H9 (cell line): ENCODE results near the gene COL18A1. TPM values are rescaled to one million over a fixed set of nuclear protein-coding genes. Genes with fewer than 3 reads are reported as not detected.

Source experiments
- DNase-seq: peaks from one replicate; pipeline ENCODE4 v3.0.0-alpha.2; 2017
- H2AFZ ChIP-seq: one replicate; pipeline ENCODE4 v1.6.1; 2013; ENCODE audit warnings: mild to moderate bottlenecking, low read length, control low read depth, moderate library complexity
- H2AK5ac ChIP-seq: 2 replicates; pipeline ENCODE4 v1.6.1; 2013; ENCODE audit warnings: low read length, control low read depth, mixed read lengths; ENCODE audit not compliant: insufficient read length
- H2BK120ac ChIP-seq: one replicate; pipeline ENCODE4 v1.6.1; 2013; ENCODE audit warnings: low read depth, mild to moderate bottlenecking, low read length, control low read depth, inconsistent platforms; ENCODE audit not compliant: poor library complexity, severe bottlenecking
- H2BK12ac ChIP-seq: 2 replicates; pipeline ENCODE4 v1.6.1; 2013; ENCODE audit warnings: low read length, control low read depth, mixed read lengths, low read depth; ENCODE audit not compliant: insufficient read length
- H2BK15ac ChIP-seq: 2 replicates; pipeline ENCODE4 v1.6.1; 2013; ENCODE audit warnings: low read depth, low read length, control low read depth
- H2BK20ac ChIP-seq: one replicate; pipeline ENCODE4 v1.6.1; 2013; ENCODE audit warnings: low read depth, mild to moderate bottlenecking, low read length, control low read depth, inconsistent platforms; ENCODE audit not compliant: poor library complexity, severe bottlenecking
- H2BK5ac ChIP-seq: 2 replicates; pipeline ENCODE4 v1.6.1; 2013; ENCODE audit warnings: low read length, control low read depth, mixed read lengths; ENCODE audit not compliant: insufficient read length
- H3K14ac ChIP-seq: 2 replicates; pipeline ENCODE4 v1.6.1; 2013; ENCODE audit warnings: low read length, control low read depth; ENCODE audit not compliant: insufficient read depth
- H3K18ac ChIP-seq: 2 replicates; pipeline ENCODE4 v1.6.1; 2013; ENCODE audit warnings: low read depth, mild to moderate bottlenecking, mixed read lengths, low read length, control low read depth; ENCODE audit not compliant: insufficient read length
- H3K23ac ChIP-seq: 2 replicates; pipeline ENCODE4 v1.6.1; 2013; ENCODE audit warnings: low read length, control low read depth, mixed read lengths, low read depth; ENCODE audit not compliant: insufficient read length
- H3K23me2 ChIP-seq: 2 replicates; pipeline ENCODE4 v1.6.1; 2013; ENCODE audit warnings: low read depth, mild to moderate bottlenecking, mixed read lengths, low read length, control low read depth; ENCODE audit not compliant: insufficient read length, poor library complexity, severe bottlenecking
- H3K27ac ChIP-seq: 2 replicates; pipeline ENCODE4 v1.5.1; 2013; ENCODE audit warnings: low read length, control low read depth, mixed read lengths, low read depth; ENCODE audit not compliant: insufficient read length
- H3K27me3 ChIP-seq: 2 replicates; pipeline ENCODE4 v1.6.1; 2013; ENCODE audit warnings: low read length, control low read depth, inconsistent platforms; ENCODE audit not compliant: insufficient read depth
- H3K4ac ChIP-seq: 2 replicates; pipeline ENCODE4 v1.6.1; 2013; ENCODE audit warnings: low read depth, mild to moderate bottlenecking, control low read depth, inconsistent platforms, low read length, moderate library complexity
- H3K4me1 ChIP-seq: 2 replicates; pipeline ENCODE4 v1.6.1; 2013; ENCODE audit warnings: low read length, control low read depth, inconsistent platforms; ENCODE audit not compliant: insufficient read depth
- H3K4me2 ChIP-seq: 2 replicates; pipeline ENCODE4 v1.6.1; 2013; ENCODE audit warnings: low read length, control low read depth, mixed read lengths; ENCODE audit not compliant: insufficient read length, insufficient read depth
- H3K56ac ChIP-seq: 2 replicates; pipeline ENCODE4 v1.6.1; 2013; ENCODE audit warnings: low read depth, mild to moderate bottlenecking, mixed read lengths, low read length, control low read depth; ENCODE audit not compliant: insufficient read length
- H3K79me1 ChIP-seq: 2 replicates; pipeline ENCODE4 v1.6.1; 2013; ENCODE audit warnings: low read depth, mild to moderate bottlenecking, moderate library complexity, low read length, control low read depth, inconsistent platforms; ENCODE audit not compliant: insufficient read depth, poor library complexity, severe bottlenecking
- H3K79me2 ChIP-seq: 2 replicates; pipeline ENCODE4 v1.6.1; 2013; ENCODE audit warnings: low read length, control low read depth, inconsistent platforms; ENCODE audit not compliant: insufficient read depth
- H3K9ac ChIP-seq: 2 replicates; pipeline ENCODE4 v1.6.1; 2013; ENCODE audit warnings: low read length, control low read depth, mixed read lengths; ENCODE audit not compliant: insufficient read length; ENCODE audit errors: extremely low read depth
- H3K9me3 ChIP-seq: one replicate; pipeline ENCODE4 v1.6.1; 2013; ENCODE audit warnings: low read depth, low read length, inconsistent platforms; ENCODE audit not compliant: control insufficient read depth
- H3T11ph ChIP-seq: one replicate; pipeline ENCODE4 v1.6.1; 2013; ENCODE audit warnings: mild to moderate bottlenecking, low read length, control low read depth, inconsistent platforms
- H4K20me1 ChIP-seq: one replicate; pipeline ENCODE4 v1.6.1; 2013; ENCODE audit not compliant: control insufficient read depth, insufficient read length, insufficient read depth
- H4K5ac ChIP-seq: 2 replicates; pipeline ENCODE4 v1.6.1; 2013; ENCODE audit warnings: low read depth, mild to moderate bottlenecking, mixed read lengths, low read length, control low read depth; ENCODE audit not compliant: insufficient read length
- H4K8ac ChIP-seq: replicated peaks from 2 replicates; pipeline ENCODE4 v1.6.1; 2013; ENCODE audit warnings: low read length, control low read depth, mixed read lengths, low read depth; ENCODE audit not compliant: insufficient read length
- H4K91ac ChIP-seq: 2 replicates; pipeline ENCODE4 v1.6.1; 2013; ENCODE audit warnings: low read depth, mild to moderate bottlenecking, moderate library complexity, mixed read lengths, low read length, control low read depth; ENCODE audit not compliant: insufficient read length
- H3K27ac Mint-ChIP-seq, 3 experiments: 2 replicates in 2 of 3; 3 replicates in 1 of 3; pipeline ENCODE4 v1.8.0; 2020 to 2021; ENCODE audit warnings: mixed read lengths in 3 of 3, mild to moderate bottlenecking in 1 of 3, moderate library complexity in 1 of 3
- H3K27me3 Mint-ChIP-seq: 2 replicates; pipeline ENCODE4 v1.8.0; 2021; ENCODE audit warnings: low read depth, mild to moderate bottlenecking, moderate library complexity, mixed read lengths
- H3K36me3 Mint-ChIP-seq, 3 experiments: 2 replicates in 2 of 3; 3 replicates in 1 of 3; pipeline ENCODE4 v1.8.0; 2020 to 2021; ENCODE audit warnings: low read depth in 3 of 3, mixed read lengths in 3 of 3; ENCODE audit not compliant: insufficient read depth in 1 of 3
- H3K4me1 Mint-ChIP-seq, 2 experiments: 2 replicates each; pipeline ENCODE4 v1.8.0; 2020; ENCODE audit warnings: mixed read lengths in 2 of 2
- H3K4me3 Mint-ChIP-seq, 2 experiments: 2 replicates in 1 of 2; 3 replicates in 1 of 2; pipeline ENCODE4 v1.8.0; 2020 to 2021; ENCODE audit warnings: mild to moderate bottlenecking in 2 of 2, mixed read lengths in 2 of 2, moderate library complexity in 1 of 2
- H3K9me3 Mint-ChIP-seq, 2 experiments: 2 replicates in 1 of 2; 3 replicates in 1 of 2; pipeline ENCODE4 v1.8.0; 2020; ENCODE audit warnings: mild to moderate bottlenecking in 2 of 2, mixed read lengths in 2 of 2, moderate library complexity in 1 of 2
- WGBS: extraction: QIAGEN DNeasy Blood & Tissue Kit; methylation state at CpG from one replicate; pipeline ENCODE4 v1.1.7; 2013; ENCODE audit warnings: missing lambda C conversion rate, low lambda C conversion rate, mixed read lengths; ENCODE audit not compliant: insufficient read length; ENCODE audit errors: extremely low coverage; 5-methylcytosine and 5-hydroxymethylcytosine counted together
- total RNA-seq: library from RNA; stranded (reverse); gene quantifications from 2 replicates; pipeline ENCODE4 v1.2.1, GENCODE V29; 2021
- TF ChIP-seq, protein P1 (sequence below): fragments of 200-600 bp; sonication (generic); conservative IDR thresholded peaks from 3 replicates; pipeline ENCODE4 v1.8.0; 2021; ENCODE audit warnings: antibody characterized with exemption, mild to moderate bottlenecking

Gene COL18A1
- total RNA-seq, 1 experiment from 2014 or later: 232 TPM

GRCh38 chr21:45506241-45506817 is 101.4 kb downstream of the COL18A1 start:
- H3K4me1 ChIP-seq: no peaks in the 10 kb centered on the region
- H3K4me2 ChIP-seq: no peak overlapping the region
- H4K91ac ChIP-seq: no peak overlapping the region
- no peak overlapping the region for H2BK20ac ChIP-seq
- no peak overlapping the region for H3K4ac ChIP-seq
- TF ChIP-seq, protein P1, sequence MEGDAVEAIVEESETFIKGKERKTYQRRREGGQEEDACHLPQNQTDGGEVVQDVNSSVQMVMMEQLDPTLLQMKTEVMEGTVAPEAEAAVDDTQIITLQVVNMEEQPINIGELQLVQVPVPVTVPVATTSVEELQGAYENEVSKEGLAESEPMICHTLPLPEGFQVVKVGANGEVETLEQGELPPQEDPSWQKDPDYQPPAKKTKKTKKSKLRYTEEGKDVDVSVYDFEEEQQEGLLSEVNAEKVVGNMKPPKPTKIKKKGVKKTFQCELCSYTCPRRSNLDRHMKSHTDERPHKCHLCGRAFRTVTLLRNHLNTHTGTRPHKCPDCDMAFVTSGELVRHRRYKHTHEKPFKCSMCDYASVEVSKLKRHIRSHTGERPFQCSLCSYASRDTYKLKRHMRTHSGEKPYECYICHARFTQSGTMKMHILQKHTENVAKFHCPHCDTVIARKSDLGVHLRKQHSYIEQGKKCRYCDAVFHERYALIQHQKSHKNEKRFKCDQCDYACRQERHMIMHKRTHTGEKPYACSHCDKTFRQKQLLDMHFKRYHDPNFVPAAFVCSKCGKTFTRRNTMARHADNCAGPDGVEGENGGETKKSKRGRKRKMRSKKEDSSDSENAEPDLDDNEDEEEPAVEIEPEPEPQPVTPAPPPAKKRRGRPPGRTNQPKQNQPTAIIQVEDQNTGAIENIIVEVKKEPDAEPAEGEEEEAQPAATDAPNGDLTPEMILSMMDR: no peak
- no peak overlapping the region for H3T11ph ChIP-seq
- H3K27ac Mint-ChIP-seq: no peak overlapping the region
- H2BK120ac ChIP-seq: no peak overlapping the region
- peaks cover 3 to 39% (median 29%) of the 10 kb centered on the region in 3 experiments; a peak in 6 of 7 replicates for H3K36me3 Mint-ChIP-seq
- no peaks in the 10 kb centered on the region for H3K23me2 ChIP-seq
- H3K27me3 Mint-ChIP-seq: peaks cover 7% of the 10 kb centered on the region; the same call in 1 of the 2 replicates
- H3K56ac ChIP-seq: no peak overlapping the region
- H3K9me3 ChIP-seq: no peaks in the 10 kb centered on the region
- no peak overlapping the region for H4K5ac ChIP-seq
- no peaks in the 10 kb centered on the region for H3K79me1 ChIP-seq
- no peak overlapping the region for H2BK15ac ChIP-seq
- no peak overlapping the region for H3K4me3 Mint-ChIP-seq
- H3K27me3 ChIP-seq: no peaks in the 10 kb centered on the region
- H2BK12ac ChIP-seq: no peak overlapping the region
- no peak overlapping the region for H3K18ac ChIP-seq
- H3K79me2 ChIP-seq: no peaks in the 10 kb centered on the region
- no CpG with 5 or more reads among the region's 22 CpGs for WGBS
- H2AK5ac ChIP-seq: no peak overlapping the region
- H3K4me1 Mint-ChIP-seq: peaks cover 0 to 4% of the 10 kb centered on the region in 2 experiments; a peak in 1 of 4 replicates
- H3K9me3 Mint-ChIP-seq: no peaks in the 10 kb centered on the region; a peak in 1 of 5 replicates
- H2BK5ac ChIP-seq: no peak overlapping the region
- DNase-seq: no peak
- no peak overlapping the region for H3K14ac ChIP-seq
- no peak overlapping the region for H3K23ac ChIP-seq
- no peak overlapping the region for H4K8ac ChIP-seq
- no peak overlapping the region for H3K27ac ChIP-seq
- no peak overlapping the region for H2AFZ ChIP-seq
- no peak overlapping the region for H3K9ac ChIP-seq
- H4K20me1 ChIP-seq: no peaks in the 10 kb centered on the region
